RWPE2 (cell line): ENCODE data around the gene SCN3A.

Source experiments
- ATAC-seq: fragments of 200-7000 bp; cut with Tn5 transposase; 3 replicates; pipeline ENCODE4 v1.9.1; 2021; ENCODE audit warnings: low read depth
- DNase-seq: peaks from one replicate; pipeline ENCODE4 v3.0.0-alpha.2; 2020; ENCODE audit warnings: low spot score
- H3K27ac ChIP-seq: fragments of 450-650 bp; 2 replicates; pipeline ENCODE4 v1.5.1; 2017; ENCODE audit warnings: mild to moderate bottlenecking; ENCODE audit not compliant: poor library complexity, severe bottlenecking
- H3K27me3 ChIP-seq: fragments of 250-450 bp; sonication (Bioruptor Pico); 2 replicates; pipeline ENCODE4 v1.5.1; 2021; ENCODE audit warnings: mild to moderate bottlenecking, moderate library complexity; ENCODE audit not compliant: insufficient read depth, poor library complexity, severe bottlenecking
- H3K36me3 ChIP-seq: fragments of 250-450 bp; sonication (Bioruptor Pico); 2 replicates; pipeline ENCODE4 v1.5.1; 2020; ENCODE audit warnings: low read depth, mild to moderate bottlenecking, moderate library complexity
- H3K4me1 ChIP-seq: fragments of 250-450 bp; sonication (Bioruptor Pico); 2 replicates; pipeline ENCODE4 v1.5.1; 2021; ENCODE audit warnings: mild to moderate bottlenecking, moderate library complexity; ENCODE audit not compliant: insufficient read depth, poor library complexity, severe bottlenecking
- H3K4me3 ChIP-seq: fragments of 250-450 bp; sonication (Bioruptor Pico); 2 replicates; pipeline ENCODE4 v1.5.1; 2021; ENCODE audit warnings: mild to moderate bottlenecking, moderate library complexity; ENCODE audit not compliant: severe bottlenecking
- H3K9me3 ChIP-seq: fragments of 250-450 bp; sonication (Bioruptor Pico); 2 replicates; pipeline ENCODE4 v1.5.1; 2021; ENCODE audit warnings: mild to moderate bottlenecking, moderate library complexity; ENCODE audit not compliant: severe bottlenecking
- CTCF ChIP-seq: fragments of 450-650 bp; IDR thresholded peaks from one replicate; pipeline ENCODE4 v1.5.1; 2017; ENCODE audit warnings: mild to moderate bottlenecking, moderate library complexity; ENCODE audit not compliant: poor library complexity, severe bottlenecking

Gene SCN3A

DNA sequence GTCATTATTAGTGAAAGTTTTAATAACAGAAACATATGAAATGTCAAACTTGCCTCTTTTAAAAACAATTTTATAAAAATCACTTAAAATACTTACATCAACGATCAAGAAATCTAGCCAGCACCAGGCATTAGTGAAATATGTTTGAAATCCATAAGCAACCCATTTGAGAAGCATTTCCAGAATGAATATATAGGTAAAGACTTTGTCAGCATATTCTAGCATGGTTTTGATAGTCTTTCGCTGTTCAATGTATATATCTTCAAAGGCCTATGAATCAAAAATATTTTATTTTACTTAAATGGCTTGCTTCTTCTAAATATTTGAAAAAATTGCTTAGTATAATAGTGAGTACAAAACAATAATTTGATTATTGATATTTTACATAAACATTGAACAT is 91.1 kb downstream of the SCN3A start:
- Histone ChIP-seq H3K9me3 (no peaks in the 10 kb centered on the region), H3K4me1 (no peaks in the 10 kb centered on the region), H3K27me3 (peaks cover 3% of the 10 kb centered on the region), H3K27ac (no peak overlapping the region), H3K36me3 (no peaks in the 10 kb centered on the region), H3K4me3 (no peak overlapping the region)
- no peak for TF ChIP-seq CTCF
- no peak for ATAC-seq
- DNase-seq = no peak

GRCh38 chr2:165112133-165112573 is 91.7 kb downstream of the SCN3A start:
- H3K27me3 ChIP-seq = peaks cover 3% of the 10 kb centered on the region
- no peaks in the 10 kb centered on the region for H3K9me3 ChIP-seq
- no peak for ATAC-seq
- H3K4me1 ChIP-seq = no peaks in the 10 kb centered on the region
- DNase-seq = no peak
- no peak overlapping the region for H3K27ac ChIP-seq
- H3K4me3 ChIP-seq = no peak overlapping the region
- no peaks in the 10 kb centered on the region for H3K36me3 ChIP-seq
- no peak for TF ChIP-seq CTCF

DNA sequence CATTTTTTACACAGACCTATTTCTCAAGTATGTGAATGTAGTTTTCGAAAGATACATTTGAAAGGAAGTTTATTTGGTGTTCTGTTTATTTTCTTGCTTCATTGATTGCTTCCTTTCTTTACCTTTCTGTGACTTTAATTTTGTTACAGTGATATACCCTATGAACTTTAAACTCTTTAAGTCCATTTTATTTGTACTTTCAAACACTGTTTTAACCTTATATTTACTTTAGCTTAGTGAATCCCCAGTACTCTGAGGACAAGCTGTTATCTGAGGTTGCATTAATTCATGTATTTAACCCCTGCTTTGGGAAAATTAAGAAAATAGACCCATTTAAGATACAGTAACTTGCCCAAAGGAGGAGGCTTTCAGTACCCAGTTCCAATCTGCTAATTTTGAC is 93.5 kb downstream of the SCN3A start:
- ATAC-seq = no peak
- TF ChIP-seq CTCF = no peak
- H3K4me1 ChIP-seq = no peaks in the 10 kb centered on the region

GRCh38 chr2:165109915-165110314 is 93.9 kb downstream of the SCN3A start:
- DNase-seq (no peak), ATAC-seq (no peak)
- peaks cover 3% of the 10 kb centered on the region for H3K27me3 ChIP-seq
- no peak overlapping the region for H3K27ac ChIP-seq
- H3K9me3 ChIP-seq = no peaks in the 10 kb centered on the region
- TF ChIP-seq CTCF = no peak
- H3K4me3 ChIP-seq = no peak overlapping the region
- no peaks in the 10 kb centered on the region for H3K36me3 ChIP-seq
- H3K4me1 ChIP-seq = no peaks in the 10 kb centered on the region

More for the DNA sequence above, 93.5 kb downstream of the SCN3A start:
- H3K27ac ChIP-seq = no peak overlapping the region
- no peak overlapping the region for H3K4me3 ChIP-seq
- peaks cover 3% of the 10 kb centered on the region for H3K27me3 ChIP-seq
- no peaks in the 10 kb centered on the region for H3K36me3 ChIP-seq
- H3K9me3 ChIP-seq = no peaks in the 10 kb centered on the region
- DNase-seq = no peak

DNA sequence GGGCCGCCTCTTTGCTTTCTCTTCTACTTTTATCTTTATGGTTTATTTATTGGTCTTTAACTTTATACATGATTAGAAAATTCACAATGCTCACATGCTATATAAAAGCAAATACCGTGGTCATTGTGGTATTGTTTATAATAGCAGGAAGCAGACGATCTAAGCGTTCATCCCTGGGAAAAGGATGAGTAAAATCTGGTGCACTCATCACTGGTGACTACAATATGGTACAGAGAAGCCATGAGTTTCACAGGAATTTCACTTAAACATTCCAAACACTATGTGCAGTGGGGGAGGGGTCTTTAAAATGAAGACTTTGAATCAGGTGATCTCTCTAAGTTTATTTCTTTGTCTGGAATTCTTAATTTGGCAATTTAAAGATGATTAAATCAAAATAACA is 97.9 kb downstream of the SCN3A start:
- no peak for TF ChIP-seq CTCF
- no peak for ATAC-seq
- no peak for DNase-seq
- Histone ChIP-seq H3K4me1 (no peaks in the 10 kb centered on the region), H3K4me3 (no peak overlapping the region), H3K27ac (no peak overlapping the region), H3K27me3 (no peaks in the 10 kb centered on the region), H3K36me3 (no peaks in the 10 kb centered on the region), H3K9me3 (no peaks in the 10 kb centered on the region)
